Vagina (tissue), 2 donors: ENCODE measurements around the gene PCNT. TPM values are rescaled to one million over a fixed set of nuclear protein-coding genes. Genes with fewer than 3 reads are reported as not detected.

Experiments used
- DNase-seq, 2 donors: peaks; one replicate each; pipeline ENCODE4 v3.0.0-alpha.2; 2017; ENCODE audit errors: extremely low spot score in 2 of 2
- H3K27ac ChIP-seq: fragments of 200-600 bp; sonication (generic); one replicate; pipeline ENCODE4 v1.5.1; 2019
- H3K27me3 ChIP-seq: fragments of 200-600 bp; sonication (generic); one replicate; pipeline ENCODE4 v1.5.1; 2019
- H3K36me3 ChIP-seq, 2 donors: fragments of 200-600 bp; sonication (generic); one replicate each; pipeline ENCODE4 v1.5.1; 2017 to 2019
- H3K4me1 ChIP-seq: fragments of 200-600 bp; sonication (generic); one replicate; pipeline ENCODE4 v1.5.1; 2019
- H3K4me3 ChIP-seq, 2 donors: fragments of 200-600 bp; sonication (generic); 1 replicate in 1 of 2; 2 replicates in 1 of 2; pipeline ENCODE4 v1.5.1; 2016 to 2019
- H3K9me3 ChIP-seq: fragments of 200-600 bp; sonication (generic); one replicate; pipeline ENCODE4 v1.5.1; 2019
- CTCF ChIP-seq, 3 experiments: fragments of 450-650 bp in 2 of 3; fragments of 200-600 bp in 1 of 3; sonication (generic) in 1 of 3; IDR thresholded peaks; one replicate each; pipeline ENCODE4 v1.5.1; 2017 to 2019; ENCODE audit warnings: antibody characterized with exemption in 3 of 3, mild to moderate bottlenecking in 2 of 3, moderate library complexity in 2 of 3
- POLR2A ChIP-seq, 2 donors: fragments of 450-650 bp; IDR thresholded peaks; one replicate each; pipeline ENCODE4 v1.6.1; 2017; ENCODE audit warnings: antibody characterized with exemption in 2 of 2, mild to moderate bottlenecking in 2 of 2, moderate library complexity in 2 of 2
- POLR2AphosphoS5 ChIP-seq, 2 donors: sonication (generic); formaldehyde crosslinking; IDR thresholded peaks; one replicate each; pipeline ENCODE4 v1.9.0; 2017; ENCODE audit warnings: antibody characterized with exemption in 2 of 2, mild to moderate bottlenecking in 2 of 2, low read depth in 1 of 2; ENCODE audit not compliant: insufficient read depth in 1 of 2
- intact Hi-C: fragments of 100-400 bp; cut with DNase I; formaldehyde crosslinking; loops from one replicate; pipeline ENCODE4 v1.15.1; 2023
- total RNA-seq: library from RNA; depleted of rRNA; stranded (reverse); fragments of >200 nt; gene quantifications from one replicate; pipeline ENCODE4 v1.2.3, GENCODE V29; 2016

Gene PCNT
- total RNA-seq, 1 donor from 2014 or later = 35.8 TPM

- no peak for DNase-seq
- no peak overlapping the region for H3K27ac ChIP-seq
- no peaks in the 10 kb centered on the region for H3K4me1 ChIP-seq
- no peaks in the 10 kb centered on the region for H3K9me3 ChIP-seq
- intact Hi-C loops = no loop called here
- TF ChIP-seq CTCF (IDR thresholded peaks at IDR 0.05) (no peak), POLR2A (IDR thresholded peaks at IDR 0.05) (no peak), POLR2AphosphoS5 (IDR thresholded peaks at IDR 0.05; ENCODE audit: insufficient read depth in 1 of 2, low read depth in 1 of 2) (no peak)
- H3K4me3 ChIP-seq = no peak overlapping the region
- H3K27me3 ChIP-seq = no peaks in the 10 kb centered on the region
- H3K36me3 ChIP-seq = peaks cover 0 to 51% of the 10 kb centered on the region in 2 donors
These were observed 116.0 kb downstream of the PCNT start for GRCh38 chr21:46439906-46440305.

DNA sequence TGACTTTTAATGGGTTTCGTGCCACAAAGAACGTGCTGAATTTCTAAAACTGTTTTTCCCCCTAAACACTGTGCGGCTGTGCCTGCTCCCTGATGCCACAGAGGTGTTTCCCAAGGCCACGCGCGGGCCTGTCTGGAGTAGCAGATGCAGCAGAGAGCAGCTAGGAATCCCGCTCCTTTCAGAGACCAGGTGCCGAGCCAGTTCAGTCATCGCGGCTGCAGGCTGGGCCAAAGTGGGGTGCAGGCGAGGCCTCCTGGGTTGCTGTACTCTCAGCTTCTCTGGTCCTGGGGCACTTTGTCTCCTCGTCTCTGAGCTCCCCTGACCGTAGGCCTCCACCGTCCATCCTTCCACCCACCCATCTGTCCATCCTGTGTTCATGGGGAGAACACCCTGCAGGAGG, 117.4 kb downstream of the PCNT start:
- intact Hi-C loops = no loop called here
- TF ChIP-seq POLR2AphosphoS5 (IDR thresholded peaks at IDR 0.05; ENCODE audit: insufficient read depth in 1 of 2, low read depth in 1 of 2) = no peak
- TF ChIP-seq POLR2A (IDR thresholded peaks at IDR 0.05) = no peak
- no peak for TF ChIP-seq CTCF (IDR thresholded peaks at IDR 0.05)
- Histone ChIP-seq H3K36me3 (peaks cover 0 to 42% of the 10 kb centered on the region in 2 donors), H3K27ac (no peak overlapping the region), H3K4me1 (no peaks in the 10 kb centered on the region), H3K4me3 (no peak overlapping the region), H3K9me3 (no peaks in the 10 kb centered on the region), H3K27me3 (no peaks in the 10 kb centered on the region)
- no peak for DNase-seq

DNA sequence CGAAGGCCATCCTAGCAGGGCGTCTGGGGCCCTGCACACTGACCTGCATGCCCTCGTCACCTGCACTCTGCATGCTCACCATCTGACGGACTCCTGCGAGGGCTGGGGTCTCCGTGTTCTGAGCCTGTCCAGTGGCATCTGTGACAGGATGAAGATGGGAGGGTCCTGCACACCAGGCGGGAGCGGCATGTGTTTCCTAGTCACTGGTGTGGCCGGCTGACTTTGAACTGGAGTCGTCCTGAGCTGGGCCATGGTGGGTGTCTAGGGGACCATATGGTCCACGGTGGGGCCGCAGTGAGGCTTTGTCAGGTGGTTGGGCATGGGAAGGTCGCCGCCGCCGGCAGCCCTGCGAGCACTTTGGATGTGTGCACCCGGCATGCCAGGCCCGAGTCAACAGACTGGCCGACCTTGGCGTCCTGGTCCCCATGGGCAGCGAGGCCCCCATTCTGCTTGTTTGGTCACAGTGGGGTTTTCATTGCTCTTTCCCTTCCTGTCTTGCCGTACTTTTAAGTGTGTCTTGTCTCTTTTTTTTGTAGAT, 118.1 kb downstream of the PCNT start:
- H3K36me3 ChIP-seq = peaks cover 0 to 38% of the 10 kb centered on the region in 2 donors
- no peaks in the 10 kb centered on the region for H3K4me1 ChIP-seq
- TF ChIP-seq CTCF (IDR thresholded peaks at IDR 0.05) (no peak), POLR2AphosphoS5 (IDR thresholded peaks at IDR 0.05; ENCODE audit: insufficient read depth in 1 of 2, low read depth in 1 of 2) (no peak), POLR2A (IDR thresholded peaks at IDR 0.05) (no peak)
- DNase-seq = no peak
- no peak overlapping the region for H3K4me3 ChIP-seq
- H3K9me3 ChIP-seq = no peaks in the 10 kb centered on the region
- no peaks in the 10 kb centered on the region for H3K27me3 ChIP-seq
- intact Hi-C loops = no loop called here
- H3K27ac ChIP-seq = no peak overlapping the region

- Histone ChIP-seq H3K36me3 (peaks cover 0 to 29% of the 10 kb centered on the region in 2 donors), H3K27ac (no peak overlapping the region), H3K4me1 (no peaks in the 10 kb centered on the region), H3K4me3 (no peak overlapping the region), H3K27me3 (no peaks in the 10 kb centered on the region), H3K9me3 (peaks cover 3% of the 10 kb centered on the region)
- TF ChIP-seq POLR2AphosphoS5 (IDR thresholded peaks at IDR 0.05; ENCODE audit: insufficient read depth in 1 of 2, low read depth in 1 of 2) (no peak), CTCF (IDR thresholded peaks at IDR 0.05) (no peak), POLR2A (IDR thresholded peaks at IDR 0.05) (no peak)
- intact Hi-C loops = no loop called here
- DNase-seq = no peak
These were observed 119.0 kb downstream of the PCNT start for GRCh38 chr21:46442938-46443337.

DNA sequence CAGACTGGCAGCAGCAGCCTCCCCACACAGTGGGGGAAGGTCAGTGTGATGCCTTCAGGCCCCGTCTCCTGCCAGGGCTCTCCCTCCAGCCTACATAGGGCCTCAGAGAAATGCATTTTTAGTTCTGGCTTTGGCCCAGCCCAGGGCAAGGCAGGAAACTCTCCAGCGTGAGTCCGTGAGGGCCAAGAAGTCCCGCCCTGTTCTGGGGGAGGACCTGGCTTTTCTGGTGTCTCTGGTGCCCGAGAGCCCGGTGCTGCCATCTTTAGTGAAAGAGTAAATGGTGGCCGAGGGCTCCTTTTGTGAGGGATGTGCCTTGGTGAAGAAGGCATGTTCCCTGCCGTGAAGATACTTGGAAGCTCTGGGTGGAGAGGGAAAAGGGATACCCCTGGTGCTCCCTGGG, 120.0 kb downstream of the PCNT start:
- DNase-seq = no peak
- Histone ChIP-seq H3K27ac (no peak overlapping the region), H3K4me1 (no peaks in the 10 kb centered on the region), H3K9me3 (peaks cover 6% of the 10 kb centered on the region), H3K4me3 (no peak overlapping the region), H3K27me3 (no peaks in the 10 kb centered on the region), H3K36me3 (peaks cover 0 to 24% of the 10 kb centered on the region in 2 donors)
- no peak for TF ChIP-seq POLR2AphosphoS5 (IDR thresholded peaks at IDR 0.05; ENCODE audit: insufficient read depth in 1 of 2, low read depth in 1 of 2)
- TF ChIP-seq POLR2A (IDR thresholded peaks at IDR 0.05) = no peak
- TF ChIP-seq CTCF (IDR thresholded peaks at IDR 0.05) = no peak
- intact Hi-C loops = no loop called here
